Karpas-422 (cell line): ENCODE measurements around the gene CEP112. TPM values are rescaled to one million over a fixed set of nuclear protein-coding genes. Genes with fewer than 3 reads are reported as not detected.

Experiments used
- DNase-seq: peaks from one replicate; pipeline ENCODE4 v3.0.0-alpha.2; 2015
- H2AFZ ChIP-seq: fragments of 200-600 bp; sonication (generic); 2 replicates; pipeline ENCODE4 v1.6.1; 2014; ENCODE audit warnings: antibody characterized with exemption, low read length, mixed read lengths
- H3K27ac ChIP-seq: fragments of 200-600 bp; sonication (generic); 2 replicates; pipeline ENCODE4 v1.5.1; 2014; ENCODE audit warnings: mild to moderate bottlenecking, low read length, moderate library complexity
- H3K27me3 ChIP-seq: fragments of 200-600 bp; sonication (generic); 2 replicates; pipeline ENCODE4 v1.6.1; 2014; ENCODE audit warnings: low read length, mixed read lengths
- H3K36me3 ChIP-seq: fragments of 200-600 bp; sonication (generic); 2 replicates; pipeline ENCODE4 v1.6.1; 2014; ENCODE audit warnings: low read length, mixed read lengths; ENCODE audit not compliant: insufficient read depth
- H3K4me1 ChIP-seq: fragments of 200-600 bp; sonication (generic); 2 replicates; pipeline ENCODE4 v1.6.1; 2014; ENCODE audit warnings: mild to moderate bottlenecking, low read length, mixed read lengths
- H3K4me2 ChIP-seq: fragments of 200-600 bp; sonication (generic); 2 replicates; pipeline ENCODE4 v1.6.1; 2014; ENCODE audit warnings: low read length, low read depth, mild to moderate bottlenecking; ENCODE audit not compliant: poor library complexity, severe bottlenecking
- H3K4me3 ChIP-seq: fragments of 200-600 bp; sonication (generic); 2 replicates; pipeline ENCODE4 v1.5.1; 2014; ENCODE audit warnings: mild to moderate bottlenecking, antibody characterized with exemption, low read length, mixed read lengths
- H3K79me2 ChIP-seq: fragments of 200-600 bp; sonication (generic); 2 replicates; pipeline ENCODE4 v1.6.1; 2014; ENCODE audit warnings: mild to moderate bottlenecking, low read length, mixed read lengths
- H3K9ac ChIP-seq: fragments of 200-600 bp; sonication (generic); 2 replicates; pipeline ENCODE4 v1.6.0; 2014; ENCODE audit warnings: low read length
- H3K9me2 ChIP-seq: fragments of 200-600 bp; sonication (generic), shearing (Covaris generic); replicated peaks from 2 replicates; pipeline ENCODE4 v1.6.0; 2014; ENCODE audit warnings: mild to moderate bottlenecking, low read length, moderate library complexity; ENCODE audit not compliant: insufficient read depth
- H3K9me3 ChIP-seq: fragments of 300-700, 200-600 bp; sonication (generic); 2 replicates; pipeline ENCODE4 v1.6.1; 2014; ENCODE audit warnings: low read length, mixed read lengths
- H4K20me1 ChIP-seq: fragments of 200-600 bp; sonication (generic); 2 replicates; pipeline ENCODE4 v1.6.1; 2014; ENCODE audit warnings: mild to moderate bottlenecking, antibody characterized with exemption, low read length, low read depth; ENCODE audit not compliant: insufficient read depth
- total RNA-seq: library from RNA; depleted of rRNA; stranded (reverse); fragments of >200 nt; shearing (Covaris generic); gene quantifications from 2 replicates; pipeline ENCODE4 v1.2.3, GENCODE V29; 2014; ENCODE audit warnings: low replicate concordance

CEP112 gene
- total RNA-seq, 1 experiment from 2014 or later, result not detected

DNA sequence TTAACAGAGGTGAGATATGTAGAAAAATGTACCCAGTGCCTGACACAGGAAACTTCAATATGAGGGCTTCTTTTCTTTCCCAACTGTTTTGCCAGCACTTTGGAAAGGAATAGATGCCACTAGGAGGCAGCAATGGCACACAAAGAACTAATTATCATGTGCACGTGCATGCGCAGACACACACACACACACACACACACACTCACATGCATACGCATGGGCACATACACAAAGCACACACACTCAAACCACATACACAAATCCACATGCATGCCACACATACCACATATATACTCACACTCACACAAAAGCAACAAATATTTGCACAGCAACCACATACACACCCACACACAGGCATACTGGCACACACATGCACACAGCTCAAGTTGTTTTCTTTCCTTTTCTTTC is 8.8 kb upstream of the CEP112 start:
- Histone ChIP-seq H3K9me3 (no peaks in the 10 kb centered on the region), H3K36me3 (no peaks in the 10 kb centered on the region), H3K4me2 (no peak overlapping the region), H3K27ac (no peak overlapping the region), H3K9me2 (no peaks in the 10 kb centered on the region), H3K4me3 (no peak overlapping the region), H3K27me3 (no peaks in the 10 kb centered on the region; the same call in 1 of the 2 replicates), H3K9ac (no peak overlapping the region), H2AFZ (no peak overlapping the region), H4K20me1 (no peaks in the 10 kb centered on the region), H3K4me1 (peaks cover 4% of the 10 kb centered on the region; the same call in 1 of the 2 replicates), H3K79me2 (no peaks in the 10 kb centered on the region)
- peak; percentile 89 for DNase-seq

DNA sequence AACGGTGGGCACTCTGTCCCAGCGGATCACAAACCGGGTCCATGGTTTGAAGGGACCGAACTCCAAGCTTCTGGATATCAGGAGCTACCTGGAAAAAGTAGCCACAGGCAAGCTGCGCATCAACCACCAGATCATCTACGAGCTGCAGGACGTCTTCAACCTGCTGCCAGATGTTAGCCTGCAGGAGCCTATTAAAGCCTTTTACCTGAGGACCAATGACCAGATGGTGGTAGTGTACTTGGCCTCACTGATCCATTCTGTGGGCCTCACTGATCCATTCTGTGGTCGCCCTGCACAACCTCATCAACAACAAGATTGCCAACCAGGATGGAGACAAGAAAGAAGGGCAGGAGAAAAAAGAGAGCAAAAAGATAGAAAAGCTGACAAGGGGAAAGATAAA is 6.3 kb upstream of the CEP112 start:
- no peak for DNase-seq
- Histone ChIP-seq H2AFZ (no peak overlapping the region), H4K20me1 (no peaks in the 10 kb centered on the region), H3K27me3 (no peaks in the 10 kb centered on the region), H3K9me2 (no peaks in the 10 kb centered on the region), H3K27ac (no peak overlapping the region), H3K9me3 (no peaks in the 10 kb centered on the region), H3K4me2 (no peak overlapping the region), H3K4me1 (peaks cover 18% of the 10 kb centered on the region), H3K79me2 (no peaks in the 10 kb centered on the region), H3K9ac (no peak overlapping the region), H3K36me3 (no peaks in the 10 kb centered on the region), H3K4me3 (no peak overlapping the region)

DNA sequence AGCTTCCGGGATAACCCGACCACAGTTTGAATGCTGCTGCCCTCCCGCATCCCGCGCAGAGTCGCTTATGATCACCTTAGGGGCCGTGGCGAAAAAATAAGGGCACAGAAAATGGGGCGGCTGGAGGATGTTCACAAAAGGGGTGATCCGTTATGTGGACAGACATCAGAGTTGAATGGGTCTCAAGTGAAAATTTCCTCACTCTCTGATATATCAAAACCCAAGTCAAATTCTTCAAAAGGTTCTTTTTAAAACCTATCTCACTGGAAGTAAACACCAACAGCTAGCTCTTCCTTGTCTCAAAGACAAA is 400 bp upstream of the CEP112 start:
- peak overlapping the region; percentile 57 for H3K9ac ChIP-seq
- no peaks in the 10 kb centered on the region for H3K9me3 ChIP-seq
- peak overlapping the region; percentile 77 for H2AFZ ChIP-seq

DNA sequence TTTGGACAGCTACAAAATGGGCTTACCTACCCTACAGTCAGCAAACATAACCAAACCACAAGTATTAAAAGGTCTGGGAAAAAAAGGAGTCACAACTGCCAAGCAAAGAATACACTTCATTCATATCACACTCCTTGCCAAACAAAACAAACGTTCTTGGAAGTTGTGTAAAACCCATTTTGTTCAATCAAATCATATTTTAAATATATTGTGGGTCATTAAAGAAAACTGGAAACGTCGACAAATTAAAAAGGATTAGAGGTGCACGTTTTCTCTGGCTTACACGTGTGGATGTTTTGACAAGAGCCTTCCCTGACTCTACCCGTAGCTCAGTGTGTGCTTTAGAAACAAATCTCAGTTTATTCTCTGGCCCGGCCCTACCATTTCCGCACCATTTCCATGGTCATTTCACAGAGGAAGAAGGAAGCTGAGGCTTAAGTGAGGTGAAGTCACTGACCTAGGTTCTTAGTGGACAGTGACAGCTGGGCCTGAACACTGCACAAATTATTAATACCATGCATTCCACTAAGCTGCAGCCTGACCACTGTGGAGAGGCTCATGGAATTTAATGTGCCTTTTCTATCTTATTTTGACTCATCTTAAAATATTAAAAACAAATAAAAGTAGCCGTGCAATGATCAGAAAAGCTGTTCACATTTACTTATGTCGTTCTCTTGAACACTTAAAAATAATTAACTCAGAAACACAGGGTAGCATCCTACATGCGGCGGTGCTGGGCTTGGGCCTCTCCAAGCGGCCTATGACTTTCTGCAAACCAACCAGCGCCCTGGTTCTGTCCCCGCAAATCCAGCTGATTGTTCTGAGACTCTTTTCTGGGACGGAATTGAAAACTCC is 968 bp downstream of the CEP112 start:
- Histone ChIP-seq H3K36me3 (no peaks in the 10 kb centered on the region), H3K79me2 (no peaks in the 10 kb centered on the region), H3K27ac (no peak overlapping the region), H3K9me3 (no peaks in the 10 kb centered on the region), H2AFZ (peak overlapping the region; percentile 87; the same call in 1 of the 2 replicates), H3K9me2 (no peaks in the 10 kb centered on the region), H3K4me1 (peaks cover 37% of the 10 kb centered on the region), H3K4me3 (peak overlapping the region; percentile 79), H3K4me2 (peak overlapping the region; percentile 96), H3K9ac (peak overlapping the region; percentile 72), H3K27me3 (no peaks in the 10 kb centered on the region), H4K20me1 (no peaks in the 10 kb centered on the region)
- DNase-seq, result no peak

More for the DNA sequence above, 400 bp upstream of the CEP112 start:
- H3K9me2 ChIP-seq, result no peaks in the 10 kb centered on the region
- no peak for DNase-seq
- peak overlapping the region; percentile 96 for H3K4me2 ChIP-seq
- no peaks in the 10 kb centered on the region for H4K20me1 ChIP-seq
- H3K4me3 ChIP-seq, result peak overlapping the region; percentile 79
- H3K79me2 ChIP-seq, result no peaks in the 10 kb centered on the region
- H3K4me1 ChIP-seq, result peaks cover 37% of the 10 kb centered on the region
- no peaks in the 10 kb centered on the region for H3K27me3 ChIP-seq
- peak overlapping the region; percentile 14; the same call in 1 of the 2 replicates for H3K27ac ChIP-seq
- no peaks in the 10 kb centered on the region for H3K36me3 ChIP-seq

DNA sequence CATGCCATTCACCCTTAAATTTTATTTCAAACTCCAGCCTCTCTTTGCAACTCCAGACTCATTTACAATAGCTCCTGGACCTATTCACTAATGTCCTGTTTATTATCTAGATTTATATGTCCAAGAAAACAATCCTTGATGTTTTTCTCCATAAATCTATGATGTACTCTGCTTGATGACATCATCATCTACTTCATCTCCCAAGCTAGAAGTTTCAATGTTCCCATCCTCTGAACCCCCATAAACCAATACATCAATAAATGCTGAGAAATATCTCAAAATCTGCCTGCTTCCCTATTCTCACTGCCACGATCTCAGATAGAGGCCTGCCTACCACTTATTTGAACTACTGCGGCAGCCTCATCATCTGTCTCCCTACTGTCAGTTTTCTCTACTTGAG is 4.2 kb downstream of the CEP112 start:
- Histone ChIP-seq H3K36me3 (no peaks in the 10 kb centered on the region), H3K9me3 (no peaks in the 10 kb centered on the region), H3K79me2 (no peaks in the 10 kb centered on the region), H2AFZ (no peak overlapping the region), H3K9me2 (no peaks in the 10 kb centered on the region), H3K9ac (no peak overlapping the region), H3K4me2 (no peak overlapping the region), H4K20me1 (no peaks in the 10 kb centered on the region), H3K27ac (no peak overlapping the region), H3K27me3 (0 out of 2 replicates have a peak, but pooled peaks cover 3% of the 10 kb centered on the region), H3K4me1 (peaks cover 18% of the 10 kb centered on the region), H3K4me3 (no peak overlapping the region)
- DNase-seq, result no peak

DNA sequence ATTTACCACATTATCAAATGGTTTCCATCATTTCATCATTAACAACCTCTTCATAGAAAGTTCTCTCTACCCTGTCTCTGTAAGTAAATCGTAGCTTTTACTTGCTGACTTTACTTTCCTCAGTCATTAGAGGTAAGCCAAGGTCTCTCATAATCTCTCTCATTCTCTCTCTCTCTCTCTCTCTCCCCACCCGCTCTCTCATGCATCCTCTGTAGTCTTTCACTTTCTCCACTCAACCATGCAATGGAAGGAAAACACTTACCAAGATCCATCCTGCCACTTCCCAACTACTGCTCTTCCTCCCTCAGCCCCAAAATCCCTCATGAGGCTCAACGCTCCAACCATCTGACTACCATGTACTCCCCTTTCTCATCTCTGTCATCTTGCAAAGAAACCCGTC is 6.1 kb downstream of the CEP112 start:
- Histone ChIP-seq H4K20me1 (no peaks in the 10 kb centered on the region), H3K9ac (no peak overlapping the region), H2AFZ (no peak overlapping the region), H3K27ac (no peak overlapping the region), H3K4me2 (no peak overlapping the region), H3K27me3 (0 out of 2 replicates have a peak, but pooled peaks cover 3% of the 10 kb centered on the region), H3K9me3 (no peaks in the 10 kb centered on the region), H3K9me2 (no peaks in the 10 kb centered on the region), H3K36me3 (no peaks in the 10 kb centered on the region), H3K79me2 (no peaks in the 10 kb centered on the region), H3K4me3 (no peak overlapping the region), H3K4me1 (no peaks in the 10 kb centered on the region)
- no peak for DNase-seq

DNA sequence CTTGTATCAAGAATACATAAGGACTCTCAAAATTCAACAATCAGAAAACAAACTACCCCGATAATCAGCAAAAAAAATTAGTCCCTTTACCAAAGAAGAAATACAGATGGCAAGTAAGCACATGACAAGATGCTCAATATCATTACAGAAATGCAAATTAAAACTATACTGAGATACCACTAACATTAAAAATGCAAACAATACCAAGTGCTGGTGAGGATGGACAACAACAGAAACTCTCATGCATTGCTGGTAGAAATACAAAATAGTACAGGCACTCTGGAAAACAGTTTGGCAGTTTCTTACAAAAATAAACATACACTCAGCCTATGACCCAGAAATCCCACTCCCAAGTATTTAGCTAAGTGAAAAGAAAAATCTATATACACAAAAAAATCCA is 7.5 kb downstream of the CEP112 start:
- H3K36me3 ChIP-seq, result no peaks in the 10 kb centered on the region
- no peak for DNase-seq
- H4K20me1 ChIP-seq, result no peaks in the 10 kb centered on the region
- no peak overlapping the region for H3K4me3 ChIP-seq
- H3K27ac ChIP-seq, result no peak overlapping the region
- H3K4me2 ChIP-seq, result no peak overlapping the region
- 0 out of 2 replicates have a peak, but pooled peaks cover 3% of the 10 kb centered on the region for H3K27me3 ChIP-seq
- H3K9ac ChIP-seq, result no peak overlapping the region
- no peak overlapping the region for H2AFZ ChIP-seq
- no peaks in the 10 kb centered on the region for H3K79me2 ChIP-seq
- no peaks in the 10 kb centered on the region for H3K9me3 ChIP-seq
- H3K4me1 ChIP-seq, result no peaks in the 10 kb centered on the region
- no peaks in the 10 kb centered on the region for H3K9me2 ChIP-seq

DNA sequence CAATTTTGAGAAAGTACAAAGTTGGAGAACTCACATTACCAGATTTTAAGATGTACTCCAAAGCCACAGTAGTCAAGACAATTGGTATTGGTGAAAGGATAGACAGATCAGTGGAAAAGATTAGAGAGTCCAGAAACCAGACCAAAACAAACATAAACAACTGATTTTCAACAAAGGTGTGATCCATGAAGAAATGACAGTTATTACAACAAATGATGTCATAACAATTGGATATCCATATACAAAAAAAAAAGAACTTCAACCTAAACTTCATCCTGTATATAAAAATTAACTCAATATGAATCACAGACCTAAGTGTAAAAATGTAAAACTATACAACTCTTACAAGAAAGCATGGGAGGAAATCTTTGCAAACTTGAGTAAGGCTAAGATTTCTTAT is 8.4 kb downstream of the CEP112 start:
- H3K9ac ChIP-seq, result no peak overlapping the region
- no peak for DNase-seq
- H2AFZ ChIP-seq, result no peak overlapping the region
- no peaks in the 10 kb centered on the region for H3K9me3 ChIP-seq
- no peaks in the 10 kb centered on the region for H3K36me3 ChIP-seq
- no peak overlapping the region for H3K4me3 ChIP-seq
- H3K9me2 ChIP-seq, result no peaks in the 10 kb centered on the region
- H4K20me1 ChIP-seq, result no peaks in the 10 kb centered on the region
- no peaks in the 10 kb centered on the region for H3K4me1 ChIP-seq
- H3K4me2 ChIP-seq, result no peak overlapping the region
- H3K27ac ChIP-seq, result no peak overlapping the region
- H3K79me2 ChIP-seq, result no peaks in the 10 kb centered on the region
- 0 out of 2 replicates have a peak, but pooled peaks cover 3% of the 10 kb centered on the region for H3K27me3 ChIP-seq
